ENCODE data around the gene CIDEC.

- TF ChIP-seq CTCF (IDR thresholded peaks at IDR 0.05) (no peak), POLR2AphosphoS5 (IDR thresholded peaks at IDR 0.05) (no peak), POLR2A (IDR thresholded peaks at IDR 0.05) (no peak), EP300 (IDR thresholded peaks at IDR 0.05) (no peak)
Measured at GRCh38 chr3:9876991-9877390, 3.1 kb downstream of the CIDEC start.
